ENCODE measurements around the gene CHIC1. TPM values are rescaled to one million over a fixed set of nuclear protein-coding genes. Genes with fewer than 3 reads are reported as not detected.
A peak's percentile ranks its signal among the peaks of the same experiment; 100 is the strongest.
"Not testable (repeated sequence)": the region's sequence is repeated elsewhere in the genome, so short reads cannot be mapped to it uniquely, and the experiment has no call there.

Gene CHIC1
- total RNA-seq, 3 donors from 2014 or later = 6.4 to 15.3 (median 7.9) TPM

- DNase-seq (no peak), ATAC-seq (no peak)
- H3K36me3 ChIP-seq (ENCODE audit: low read depth) = no peaks in the 10 kb centered on the region
- no peaks in the 10 kb centered on the region for H3K9me3 ChIP-seq
- no peak for TF ChIP-seq CTCF (IDR thresholded peaks at IDR 0.05)
- intact Hi-C loops (cut with DNase I, micrococcal nuclease) = no loop called here
- no peak overlapping the region for H3K4me3 ChIP-seq
- no peaks in the 10 kb centered on the region for H3K4me1 ChIP-seq (ENCODE audit: low read depth)
These were observed 1.2 kb upstream of the CHIC1 start for GRCh38 chrX:73561801-73562200.

GRCh38 chrX:73562458-73562857 is 539 bp upstream of the CHIC1 start:
- DNase-seq (no peak), ATAC-seq (peak; percentile 7)
- no peaks in the 10 kb centered on the region for H3K9me3 ChIP-seq
- no peak for TF ChIP-seq CTCF (IDR thresholded peaks at IDR 0.05)
- H3K36me3 ChIP-seq (ENCODE audit: low read depth) = no peaks in the 10 kb centered on the region
- no peak overlapping the region for H3K4me3 ChIP-seq
- H3K4me1 ChIP-seq (ENCODE audit: low read depth) = no peaks in the 10 kb centered on the region
- intact Hi-C loops (cut with DNase I, micrococcal nuclease) = no loop called here

GRCh38 chrX:73563738-73564068 is 706 bp downstream of the CHIC1 start:
- Histone ChIP-seq H3K4me3 (no peak overlapping the region), H3K36me3 (ENCODE audit: low read depth) (no peaks in the 10 kb centered on the region), H3K4me1 (ENCODE audit: low read depth) (no peaks in the 10 kb centered on the region), H3K9me3 (no peaks in the 10 kb centered on the region)
- ATAC-seq = peak; percentile 80
- intact Hi-C loops (cut with DNase I, micrococcal nuclease) = no loop called here
- no peak for DNase-seq
- TF ChIP-seq CTCF (IDR thresholded peaks at IDR 0.05) = no peak

- peak in 1 of 3 donors; percentile 2 for DNase-seq
- TF ChIP-seq CTCF (IDR thresholded peaks at IDR 0.05) = no peak
- H3K36me3 ChIP-seq (ENCODE audit: low read depth) = no peaks in the 10 kb centered on the region
- no peaks in the 10 kb centered on the region for H3K9me3 ChIP-seq
- H3K4me1 ChIP-seq (ENCODE audit: low read depth) = no peaks in the 10 kb centered on the region
- intact Hi-C loops (cut with DNase I, micrococcal nuclease) = no loop called here
- no peak overlapping the region for H3K4me3 ChIP-seq
- no peak for ATAC-seq
These were observed 14.4 kb downstream of the CHIC1 start for GRCh38 chrX:73577361-73577760.

GRCh38 chrX:73581002-73581628 is 18.1 kb downstream of the CHIC1 start:
- intact Hi-C loops (cut with DNase I, micrococcal nuclease) = no loop called here
- DNase-seq = peak in 1 of 3 donors; percentile 16
- no peak overlapping the region for H3K4me3 ChIP-seq
- no peak for TF ChIP-seq CTCF (IDR thresholded peaks at IDR 0.05)
- peak; percentile 95 for ATAC-seq
- no peaks in the 10 kb centered on the region for H3K9me3 ChIP-seq
- H3K36me3 ChIP-seq (ENCODE audit: low read depth) = no peaks in the 10 kb centered on the region
- H3K4me1 ChIP-seq (ENCODE audit: low read depth) = no peaks in the 10 kb centered on the region

GRCh38 chrX:73597758-73598157 is 34.8 kb downstream of the CHIC1 start:
- intact Hi-C loops (cut with DNase I, micrococcal nuclease); DNase-seq; H3K4me1 ChIP-seq (ENCODE audit: low read depth); H3K4me3 ChIP-seq; H3K36me3 ChIP-seq (ENCODE audit: low read depth); H3K9me3 ChIP-seq; ATAC-seq: not testable (repeated sequence)

Data from mucosa of descending colon (tissue), 3 donors.